WTC11 (cell line): ENCODE results near the gene RGS9BP.

ENCODE experiments used
- CREB1 ChIP-seq: sonication (generic); formaldehyde crosslinking; IDR thresholded peaks from 2 replicates; pipeline ENCODE4 v1.8.0; 2023; ENCODE audit warnings: mild to moderate bottlenecking, missing genetic modification reagents
- NFE2L1 ChIP-seq: sonication (generic); formaldehyde crosslinking; IDR thresholded peaks from 2 replicates; pipeline ENCODE4 v1.8.1; 2023; ENCODE audit warnings: missing genetic modification reagents
- SP1 ChIP-seq: sonication (generic); formaldehyde crosslinking; conservative IDR thresholded peaks from 2 replicates; pipeline ENCODE4 v1.8.1; 2022; ENCODE audit warnings: missing genetic modification reagents
- USF2 ChIP-seq: sonication (generic); formaldehyde crosslinking; IDR thresholded peaks from 2 replicates; pipeline ENCODE4 v1.8.1; 2023; ENCODE audit warnings: mild to moderate bottlenecking, missing genetic modification reagents, moderate library complexity
- ZBTB43 ChIP-seq: sonication (generic); formaldehyde crosslinking; IDR thresholded peaks from 2 replicates; pipeline ENCODE4 v1.8.1; 2023; ENCODE audit warnings: mild to moderate bottlenecking, missing genetic modification reagents
- ZNF423 ChIP-seq: fragments of 250-450 bp; sonication (Bioruptor Pico); IDR thresholded peaks from 2 replicates; pipeline ENCODE4 v2.1.2; 2022; ENCODE audit warnings: mild to moderate bottlenecking, moderate library complexity
- TF ChIP-seq, protein P1 (sequence below): fragments of 200-600 bp; IDR thresholded peaks from 2 replicates; pipeline ENCODE4 v1.8.0; 2022; ENCODE audit warnings: antibody characterized with exemption
- TF ChIP-seq, protein P2 (sequence below): sonication (generic); formaldehyde crosslinking; IDR thresholded peaks from 2 replicates; pipeline ENCODE4 v1.8.1; 2022; ENCODE audit warnings: low read depth, mild to moderate bottlenecking, moderate library complexity, missing genetic modification reagents, borderline replicate concordance

DNA sequence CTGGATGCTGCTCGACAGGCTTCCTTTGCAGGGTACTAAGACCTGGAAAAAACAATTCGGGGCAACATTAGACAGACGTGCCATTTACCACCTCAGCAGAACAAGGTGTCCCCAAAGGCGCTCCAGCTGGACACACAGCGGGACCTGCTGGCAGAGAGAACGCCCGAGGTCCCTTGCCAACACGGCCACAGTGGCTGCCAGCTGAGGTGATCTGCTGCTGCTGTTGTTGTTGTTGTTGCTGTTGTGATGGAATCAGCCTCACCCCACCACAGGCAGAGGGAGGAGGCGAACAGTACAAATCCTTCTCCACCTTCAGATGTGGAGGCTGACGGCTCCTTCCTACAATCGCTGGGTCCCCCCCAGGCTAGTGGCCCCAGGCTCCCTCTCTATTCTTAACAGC is 25.9 kb upstream of the RGS9BP start:
- no peak for TF ChIP-seq USF2 (CRISPR knock-in tag)
- TF ChIP-seq, protein P1, sequence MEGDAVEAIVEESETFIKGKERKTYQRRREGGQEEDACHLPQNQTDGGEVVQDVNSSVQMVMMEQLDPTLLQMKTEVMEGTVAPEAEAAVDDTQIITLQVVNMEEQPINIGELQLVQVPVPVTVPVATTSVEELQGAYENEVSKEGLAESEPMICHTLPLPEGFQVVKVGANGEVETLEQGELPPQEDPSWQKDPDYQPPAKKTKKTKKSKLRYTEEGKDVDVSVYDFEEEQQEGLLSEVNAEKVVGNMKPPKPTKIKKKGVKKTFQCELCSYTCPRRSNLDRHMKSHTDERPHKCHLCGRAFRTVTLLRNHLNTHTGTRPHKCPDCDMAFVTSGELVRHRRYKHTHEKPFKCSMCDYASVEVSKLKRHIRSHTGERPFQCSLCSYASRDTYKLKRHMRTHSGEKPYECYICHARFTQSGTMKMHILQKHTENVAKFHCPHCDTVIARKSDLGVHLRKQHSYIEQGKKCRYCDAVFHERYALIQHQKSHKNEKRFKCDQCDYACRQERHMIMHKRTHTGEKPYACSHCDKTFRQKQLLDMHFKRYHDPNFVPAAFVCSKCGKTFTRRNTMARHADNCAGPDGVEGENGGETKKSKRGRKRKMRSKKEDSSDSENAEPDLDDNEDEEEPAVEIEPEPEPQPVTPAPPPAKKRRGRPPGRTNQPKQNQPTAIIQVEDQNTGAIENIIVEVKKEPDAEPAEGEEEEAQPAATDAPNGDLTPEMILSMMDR: no peak
- no peak for TF ChIP-seq SP1 (CRISPR knock-in tag)
- TF ChIP-seq CREB1 (CRISPR knock-in tag): no peak
- no peak for TF ChIP-seq ZNF423 (CRISPR knock-in tag)
- no peak for TF ChIP-seq NFE2L1
- TF ChIP-seq ZBTB43: no peak
- TF ChIP-seq, protein P2, sequence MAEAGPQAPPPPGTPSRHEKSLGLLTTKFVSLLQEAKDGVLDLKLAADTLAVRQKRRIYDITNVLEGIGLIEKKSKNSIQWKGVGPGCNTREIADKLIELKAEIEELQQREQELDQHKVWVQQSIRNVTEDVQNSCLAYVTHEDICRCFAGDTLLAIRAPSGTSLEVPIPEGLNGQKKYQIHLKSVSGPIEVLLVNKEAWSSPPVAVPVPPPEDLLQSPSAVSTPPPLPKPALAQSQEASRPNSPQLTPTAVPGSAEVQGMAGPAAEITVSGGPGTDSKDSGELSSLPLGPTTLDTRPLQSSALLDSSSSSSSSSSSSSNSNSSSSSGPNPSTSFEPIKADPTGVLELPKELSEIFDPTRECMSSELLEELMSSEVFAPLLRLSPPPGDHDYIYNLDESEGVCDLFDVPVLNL (CRISPR knock-in tag): no peak
